GM12873 (cell line): Measurements from ENCODE around the gene DUOX1.

Experiments
- TF ChIP-seq, protein P1 (sequence below): IDR thresholded peaks from 2 replicates; pipeline ENCODE4 v1.5.1; 2012; ENCODE audit warnings: low read depth, mild to moderate bottlenecking, moderate library complexity, low read length, control low read depth; ENCODE audit not compliant: insufficient read depth; ENCODE audit errors: missing control alignments

Gene DUOX1

DNA sequence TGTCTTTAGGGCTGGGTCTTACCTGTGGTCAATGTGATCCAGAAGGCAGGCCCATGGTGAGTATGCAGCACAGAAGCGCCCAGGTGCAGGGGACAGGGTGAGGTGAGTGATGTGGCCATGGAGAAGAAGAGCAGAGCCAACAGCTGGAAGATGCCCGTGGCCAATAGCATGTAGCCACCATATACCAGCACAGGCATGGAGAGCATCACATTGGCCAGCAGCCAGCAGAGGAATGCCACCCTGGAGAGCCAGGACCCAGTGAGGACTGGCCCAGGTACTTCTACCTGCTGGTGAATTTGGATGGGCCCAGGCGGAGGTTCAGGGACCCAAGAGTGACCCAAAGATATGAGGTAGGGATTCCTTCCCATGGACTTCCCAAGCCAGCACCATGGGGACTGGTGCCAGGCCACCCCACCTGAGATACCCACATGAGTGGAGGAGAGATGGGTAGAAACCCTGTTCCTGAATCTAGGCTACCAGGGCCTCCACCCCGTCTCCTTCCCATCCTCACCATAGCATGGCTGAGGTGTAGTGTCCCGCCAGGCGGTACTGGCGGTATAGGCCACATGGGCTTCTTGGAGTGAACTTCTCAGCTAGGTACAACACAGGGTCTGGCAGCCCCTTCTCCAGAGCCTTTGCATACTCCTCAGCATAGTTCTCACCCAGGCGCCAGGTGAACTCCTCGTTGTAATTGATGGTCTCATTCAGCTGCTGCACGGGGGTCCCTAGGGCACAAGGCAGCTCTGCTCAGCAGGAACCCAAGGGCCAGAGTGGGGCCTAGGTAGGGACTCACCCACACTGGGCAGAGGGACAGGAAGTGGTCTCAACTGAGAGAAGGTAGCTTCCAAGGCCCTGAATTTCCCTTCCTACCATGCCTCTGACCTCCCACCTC lies 9.5 kb upstream of the DUOX1 start:
- TF ChIP-seq, protein P1, sequence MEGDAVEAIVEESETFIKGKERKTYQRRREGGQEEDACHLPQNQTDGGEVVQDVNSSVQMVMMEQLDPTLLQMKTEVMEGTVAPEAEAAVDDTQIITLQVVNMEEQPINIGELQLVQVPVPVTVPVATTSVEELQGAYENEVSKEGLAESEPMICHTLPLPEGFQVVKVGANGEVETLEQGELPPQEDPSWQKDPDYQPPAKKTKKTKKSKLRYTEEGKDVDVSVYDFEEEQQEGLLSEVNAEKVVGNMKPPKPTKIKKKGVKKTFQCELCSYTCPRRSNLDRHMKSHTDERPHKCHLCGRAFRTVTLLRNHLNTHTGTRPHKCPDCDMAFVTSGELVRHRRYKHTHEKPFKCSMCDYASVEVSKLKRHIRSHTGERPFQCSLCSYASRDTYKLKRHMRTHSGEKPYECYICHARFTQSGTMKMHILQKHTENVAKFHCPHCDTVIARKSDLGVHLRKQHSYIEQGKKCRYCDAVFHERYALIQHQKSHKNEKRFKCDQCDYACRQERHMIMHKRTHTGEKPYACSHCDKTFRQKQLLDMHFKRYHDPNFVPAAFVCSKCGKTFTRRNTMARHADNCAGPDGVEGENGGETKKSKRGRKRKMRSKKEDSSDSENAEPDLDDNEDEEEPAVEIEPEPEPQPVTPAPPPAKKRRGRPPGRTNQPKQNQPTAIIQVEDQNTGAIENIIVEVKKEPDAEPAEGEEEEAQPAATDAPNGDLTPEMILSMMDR, result no peak

DNA sequence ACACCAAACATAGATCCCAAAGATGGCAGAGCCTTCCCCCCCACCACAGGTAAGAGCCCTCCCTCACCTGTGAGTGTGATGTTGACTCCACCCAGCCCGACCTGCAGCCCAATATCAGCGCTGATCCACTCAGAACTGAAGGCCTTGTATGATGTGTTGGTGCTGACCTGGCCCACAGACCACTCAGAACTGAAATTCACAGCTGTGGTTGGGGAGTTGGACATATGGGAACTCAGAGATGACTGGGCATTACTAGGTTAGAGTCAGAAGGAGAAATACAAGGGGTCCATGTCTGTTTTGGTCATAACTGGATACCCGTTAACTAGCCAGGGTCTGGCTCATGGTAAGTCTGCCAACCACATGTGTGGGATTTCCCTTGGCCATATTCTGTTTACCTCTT lies 8.8 kb upstream of the DUOX1 start:
- TF ChIP-seq, protein P1, result no peak

DNA sequence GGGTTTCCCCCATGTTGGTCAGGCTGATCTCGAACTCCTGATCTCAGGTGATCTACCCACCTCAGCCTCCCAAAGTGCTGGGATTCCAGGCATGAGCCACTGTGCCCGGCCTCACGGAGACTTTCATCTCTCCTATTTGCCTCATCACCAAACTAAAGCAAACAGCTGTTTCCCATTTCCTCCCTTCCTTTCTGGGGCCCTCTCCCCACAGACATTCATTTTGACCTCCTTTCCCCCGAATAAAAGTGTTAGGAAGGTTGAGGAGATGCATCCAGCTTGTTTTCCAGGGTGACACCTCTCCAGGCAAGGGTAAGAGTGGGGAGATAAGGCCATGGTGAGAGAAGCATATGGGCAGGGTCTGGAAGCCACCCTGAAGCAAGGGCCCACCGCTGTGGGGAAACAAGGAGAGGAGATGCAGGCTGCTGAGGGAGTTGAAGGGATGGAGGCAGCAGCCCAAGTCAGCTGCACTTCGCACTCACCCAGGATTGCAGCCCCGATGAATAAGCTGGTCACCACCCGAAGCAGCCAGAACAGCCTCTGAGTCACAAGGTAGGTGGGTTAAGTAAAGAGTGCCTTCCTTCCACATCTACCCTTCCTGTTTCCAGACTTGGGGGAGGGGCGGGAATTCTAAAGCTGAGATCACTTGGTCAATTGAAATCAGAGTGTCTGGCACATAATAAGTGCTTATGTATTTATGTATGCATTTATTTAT lies 7.9 kb upstream of the DUOX1 start:
- TF ChIP-seq, protein P1, result no peak

DNA sequence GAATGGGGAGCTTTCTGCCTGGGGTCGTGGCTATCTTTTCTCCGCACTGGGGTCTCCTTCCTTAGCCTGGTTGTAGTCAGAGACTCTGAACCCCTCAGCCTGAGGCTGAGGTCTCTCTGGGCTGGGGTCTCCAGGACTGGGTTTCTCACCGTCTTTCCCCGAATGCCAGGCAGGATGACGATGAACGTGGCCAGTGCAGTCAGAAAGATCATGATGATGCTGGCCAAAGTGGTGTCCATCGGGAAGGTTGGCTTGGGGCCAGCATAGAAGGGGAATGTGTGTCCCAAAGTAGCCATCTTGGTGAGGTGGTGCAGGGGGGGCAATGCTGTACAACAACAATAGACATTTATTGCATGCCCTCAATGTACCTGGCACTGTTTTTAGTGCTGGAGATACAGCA lies 7.1 kb upstream of the DUOX1 start:
- TF ChIP-seq, protein P1, result no peak

DNA sequence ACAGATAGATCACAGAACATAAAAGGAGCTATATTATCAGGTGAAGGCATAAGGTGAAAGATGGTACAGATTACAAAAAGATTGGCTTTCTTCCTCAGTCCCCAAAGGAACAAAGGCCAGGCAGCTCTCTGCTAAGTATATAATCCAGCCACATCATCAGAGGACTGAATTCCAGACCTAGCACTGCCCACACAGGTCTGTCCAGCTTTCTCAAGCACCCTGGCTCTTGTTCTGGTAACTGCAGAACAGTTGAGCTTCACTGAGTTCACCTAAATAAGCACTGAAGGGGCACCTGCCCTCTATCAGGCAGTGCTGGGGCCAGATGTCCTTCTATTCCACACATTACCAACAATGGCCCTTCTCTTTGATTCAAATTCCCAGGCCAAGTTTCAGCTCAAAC lies 6.4 kb upstream of the DUOX1 start:
- TF ChIP-seq, protein P1, result no peak

DNA sequence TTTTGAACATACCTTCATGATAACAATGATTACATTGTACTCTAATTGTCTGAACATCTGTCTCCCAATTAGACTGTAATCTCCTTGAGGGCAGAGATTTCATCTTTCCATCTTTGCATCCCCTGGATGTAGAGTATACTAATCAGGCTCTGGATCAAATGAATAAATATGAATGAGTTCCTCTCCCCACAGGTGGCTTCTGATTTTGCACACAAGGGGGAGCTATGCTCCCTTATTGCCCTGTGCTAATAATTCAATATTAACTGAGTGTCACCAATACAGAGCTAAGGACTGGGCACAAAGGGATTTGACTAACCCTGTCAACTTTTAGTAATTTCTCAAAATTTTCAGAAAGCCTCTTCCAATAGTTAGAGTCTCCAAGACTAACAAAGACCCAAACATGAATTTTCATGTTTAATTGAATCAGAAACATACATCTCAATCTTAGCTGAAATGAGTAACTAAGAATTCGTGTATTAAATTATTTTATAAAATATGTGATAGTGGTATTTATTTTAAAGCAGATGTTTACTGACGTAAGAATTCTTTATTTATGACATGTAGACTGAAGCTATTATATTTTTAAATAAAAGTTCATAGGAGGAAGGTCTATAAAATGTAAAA lies 3.1 kb upstream of the DUOX1 start:
- TF ChIP-seq, protein P1, result peak; percentile 67
